Measurements from ENCODE around the gene LUZP1.

Gene LUZP1

GRCh38 chr1:23188434-23188884 is 19.8 kb upstream of the LUZP1 start:
- DNase-seq = no peak

DNA sequence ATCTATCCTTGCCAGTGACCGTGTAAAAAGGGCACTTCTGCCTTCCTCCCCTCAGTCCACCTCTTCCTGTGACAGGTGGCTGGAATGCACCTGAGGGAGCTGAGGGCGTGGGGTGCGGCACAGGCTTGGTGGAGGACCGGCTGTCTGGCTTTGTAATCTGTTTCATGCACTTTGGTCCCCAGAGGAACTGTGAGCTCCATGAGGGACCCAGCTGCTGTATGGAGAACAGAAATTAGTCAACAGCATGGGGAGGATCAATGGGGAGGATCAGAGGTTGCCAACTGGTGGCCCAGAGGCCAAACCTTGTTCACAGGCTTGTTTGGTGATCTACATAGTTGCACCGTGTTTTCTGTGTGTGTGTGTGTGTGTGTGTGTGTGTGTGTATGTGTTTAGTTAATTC is 19.0 kb upstream of the LUZP1 start:
- DNase-seq = no peak

DNA sequence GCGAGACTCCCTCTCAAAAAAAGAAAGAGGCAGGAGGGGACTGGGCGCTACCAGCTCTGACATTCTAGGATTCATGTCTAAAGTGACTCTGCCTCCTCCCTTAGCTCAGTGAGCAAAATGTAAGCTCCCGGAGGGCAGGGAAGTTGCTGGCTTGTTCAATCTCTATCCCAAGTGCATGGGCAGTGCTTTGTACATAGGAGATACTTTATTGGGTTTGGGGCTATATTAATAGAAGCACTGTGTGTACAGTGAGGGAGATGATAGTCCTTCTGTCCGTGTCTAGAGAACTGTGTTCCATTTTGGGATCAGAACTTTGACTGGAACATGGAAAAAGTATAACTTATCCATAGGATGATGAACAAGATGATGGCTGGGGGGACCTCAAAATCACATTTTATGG is 16.7 kb upstream of the LUZP1 start:
- DNase-seq = no peak

GRCh38 chr1:23184212-23184934 is 15.7 kb upstream of the LUZP1 start:
- DNase-seq = no peak

- no peak for DNase-seq
Measured at GRCh38 chr1:23179862-23180261, 11.2 kb upstream of the LUZP1 start.

DNA sequence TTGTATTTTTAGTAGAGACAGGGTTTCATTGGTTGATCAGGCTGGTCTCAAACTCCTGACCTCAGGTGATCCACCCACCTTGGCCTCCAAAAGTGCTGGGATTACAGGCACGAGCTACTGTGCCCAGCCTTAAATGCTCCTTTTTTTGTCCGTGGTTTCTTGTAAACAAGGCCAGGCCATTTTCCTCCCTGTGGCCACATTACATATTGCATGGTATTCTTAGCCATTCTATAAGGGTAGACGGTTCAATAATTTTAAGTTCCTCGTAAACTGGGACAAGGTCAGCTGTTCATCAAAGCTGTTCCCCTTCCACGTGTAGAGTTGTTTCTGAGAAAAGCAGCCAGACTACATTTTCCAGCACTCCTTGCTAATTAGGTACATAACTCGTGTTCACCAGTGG is 10.3 kb upstream of the LUZP1 start:
- no peak for DNase-seq

DNA sequence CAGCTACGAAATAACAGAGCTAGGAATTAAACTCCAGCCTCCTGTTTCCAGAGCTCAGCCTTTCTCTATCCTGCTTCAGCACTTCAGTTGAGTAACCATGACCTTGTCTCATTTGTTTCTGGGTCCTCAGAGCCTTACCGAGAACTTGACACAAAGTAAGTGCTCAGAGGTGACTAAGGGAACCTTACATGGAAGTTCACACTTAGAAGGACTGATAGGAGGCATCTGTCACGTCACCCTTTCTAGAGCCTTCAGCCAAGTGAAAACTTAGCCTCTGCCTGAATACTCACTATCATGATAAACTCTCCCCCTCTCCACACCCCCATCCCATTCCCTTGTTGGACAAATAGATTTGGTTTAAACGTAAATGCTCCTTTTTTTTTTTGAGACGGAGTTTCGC is 9.8 kb upstream of the LUZP1 start:
- no peak for DNase-seq

DNA sequence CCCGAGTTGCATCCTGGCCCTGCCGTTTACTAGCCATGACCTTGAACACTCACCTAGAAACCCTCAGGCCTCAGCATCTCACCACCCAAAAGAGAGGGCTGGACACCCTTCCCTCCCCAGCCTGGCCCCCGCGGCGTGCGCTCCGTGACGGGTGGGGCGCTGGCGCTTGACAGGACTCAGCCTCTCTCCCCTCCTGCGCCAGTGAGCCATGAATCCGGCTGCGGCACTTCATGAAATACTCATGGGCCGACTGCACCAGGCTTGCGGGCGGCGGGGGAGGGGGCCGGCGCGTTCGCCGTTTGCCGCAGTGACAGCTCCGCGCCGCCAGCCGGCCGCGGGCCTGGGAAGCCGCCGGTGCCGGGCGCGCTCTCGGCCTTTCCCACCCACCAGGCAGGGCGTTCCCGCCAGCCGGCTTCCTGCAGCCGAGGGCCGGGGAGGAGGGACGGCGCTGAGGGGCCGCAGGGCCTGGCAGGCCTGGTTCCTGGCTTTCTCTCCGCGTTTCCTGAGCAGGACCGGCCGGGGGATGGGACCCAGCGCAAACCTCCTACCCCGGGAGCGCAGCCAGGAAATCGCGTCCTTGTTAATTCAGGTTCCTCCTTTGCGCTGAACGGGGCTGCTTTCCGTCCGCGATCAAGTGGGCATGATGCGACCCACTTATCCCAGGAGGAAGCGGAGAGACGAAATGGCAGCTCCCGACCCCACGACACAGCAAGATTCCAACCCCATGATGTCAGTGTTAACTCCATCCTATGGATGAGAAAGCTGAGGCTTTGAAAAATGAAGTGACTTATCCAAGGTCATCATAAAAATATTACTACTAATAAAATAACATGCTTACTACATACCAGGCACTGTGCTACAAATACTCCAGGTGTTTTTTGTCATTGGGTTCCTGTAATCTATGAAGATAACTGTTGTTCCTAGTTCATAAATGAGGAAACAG is 9.1 kb upstream of the LUZP1 start:
- DNase-seq = no peak

- DNase-seq = no peak
Measured at GRCh38 chr1:23177031-23177430, 8.4 kb upstream of the LUZP1 start.

- no peak for DNase-seq
Measured at GRCh38 chr1:23174426-23175110, 5.9 kb upstream of the LUZP1 start.

- no peak for DNase-seq
Measured at GRCh38 chr1:23171181-23171755, 2.6 kb upstream of the LUZP1 start.

- no peak for DNase-seq
Measured at GRCh38 chr1:23169727-23170335, 1.2 kb upstream of the LUZP1 start.

DNA sequence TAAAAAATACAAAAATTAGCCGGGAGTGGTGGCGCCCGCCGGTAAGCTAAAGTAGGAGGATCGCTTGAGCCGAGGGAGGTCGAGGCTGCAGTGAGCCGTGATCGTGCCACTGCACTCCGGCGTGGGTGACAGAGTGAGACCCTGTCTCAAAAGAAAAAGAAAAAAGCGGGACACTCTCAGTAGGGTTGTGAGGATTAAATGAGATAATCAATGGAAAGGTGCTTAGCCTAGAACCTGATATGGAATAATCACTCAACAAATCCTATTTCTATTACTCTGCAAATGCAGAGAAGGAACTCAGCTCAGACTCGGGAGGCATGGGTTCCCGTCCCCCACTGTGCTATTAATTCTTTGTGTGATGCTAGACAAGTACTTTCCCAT is 529 bp upstream of the LUZP1 start:
- DNase-seq = no peak

GRCh38 chr1:23168079-23168444 is 594 bp downstream of the LUZP1 start:
- no peak for DNase-seq

- DNase-seq = no peak
Measured at GRCh38 chr1:23167353-23168078, 1.1 kb downstream of the LUZP1 start.

DNA sequence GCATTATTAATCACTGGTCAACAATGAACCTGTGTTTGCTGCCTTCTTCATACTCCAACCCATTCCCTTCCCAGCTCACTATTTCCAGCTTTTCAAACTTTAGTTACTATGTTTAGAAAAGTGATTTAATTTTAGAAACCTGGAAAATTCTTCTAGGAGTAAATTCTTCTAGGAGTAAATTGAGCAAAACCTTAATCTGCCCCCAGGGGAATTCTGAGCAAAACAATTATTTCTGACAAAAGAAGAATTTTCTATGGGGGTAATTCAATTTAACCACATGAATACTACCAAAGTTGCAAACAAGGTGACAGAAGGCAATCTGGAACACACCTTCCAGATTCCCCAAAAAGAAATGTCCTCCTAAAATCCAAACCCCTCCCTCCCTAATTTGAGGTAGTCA is 1.8 kb downstream of the LUZP1 start:
- DNase-seq = no peak

DNA sequence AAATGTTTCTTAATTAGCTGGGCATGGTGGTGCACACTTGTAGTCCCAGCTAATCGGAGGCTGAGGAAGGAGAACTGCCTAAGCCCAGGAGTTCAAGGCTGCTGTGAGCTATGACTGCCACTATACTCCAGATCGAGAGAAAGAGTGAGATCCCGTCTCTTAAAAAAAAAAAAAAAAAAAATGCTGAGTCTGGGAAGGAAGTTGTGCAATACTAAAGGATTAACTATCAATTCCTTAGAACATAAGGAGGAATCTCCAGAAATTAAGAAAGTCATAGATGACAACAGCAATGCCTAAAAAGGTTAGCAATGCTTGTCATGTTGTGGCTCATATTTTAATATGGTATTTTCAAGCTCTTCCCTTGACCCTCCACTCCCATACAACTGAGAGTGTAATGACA is 5.3 kb downstream of the LUZP1 start:
- no peak for DNase-seq

- DNase-seq = no peak
Measured at GRCh38 chr1:23159963-23160877, 8.4 kb downstream of the LUZP1 start.

- DNase-seq = no peak
Measured at GRCh38 chr1:23156940-23157339, 11.7 kb downstream of the LUZP1 start.

GRCh38 chr1:23152966-23153684 is 15.5 kb downstream of the LUZP1 start:
- DNase-seq = no peak
